Measurements from ENCODE around the gene DEK.

- TF ChIP-seq POLR2A (IDR thresholded peaks at IDR 0.05): no peak
- TF ChIP-seq EP300 (IDR thresholded peaks at IDR 0.05): no peak
- TF ChIP-seq CTCF (IDR thresholded peaks at IDR 0.05): no peak
Measured at GRCh38 chr6:18281564-18281963, 17.2 kb upstream of the DEK start.
